ENCODE measurements around the gene FAM153A. TPM values are rescaled to one million over a fixed set of nuclear protein-coding genes. Genes with fewer than 3 reads are reported as not detected.
A peak's percentile ranks its signal among the peaks of the same experiment; 100 is the strongest.
"Not testable (repeated sequence)": the region's sequence is repeated elsewhere in the genome, so short reads cannot be mapped to it uniquely, and the experiment has no call there.

FAM153A gene
- total RNA-seq, 1 donor from 2014 or later, result not detected

DNA sequence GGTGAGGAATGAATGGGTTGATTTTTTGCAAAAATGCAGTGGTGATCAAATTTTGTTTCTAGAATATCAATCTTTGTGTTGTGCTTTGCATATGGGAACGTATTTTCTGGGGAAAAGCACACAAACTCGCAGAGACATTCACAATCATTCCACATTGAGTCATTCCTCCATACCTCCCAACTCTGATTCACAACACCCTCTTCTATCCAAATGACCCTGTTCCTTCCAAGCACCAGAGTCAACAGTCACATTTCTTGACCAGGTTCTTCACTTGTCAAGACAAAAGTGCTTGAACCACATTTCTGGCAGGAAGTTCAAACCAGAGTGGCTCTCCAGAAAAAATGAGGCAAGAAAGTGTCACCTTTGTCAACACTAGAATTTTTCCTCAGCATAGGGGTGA is 35.3 kb downstream of the FAM153A start:
- not testable (repeated sequence) for DNase-seq (ENCODE audit: low read depth in 2 of 2)

DNA sequence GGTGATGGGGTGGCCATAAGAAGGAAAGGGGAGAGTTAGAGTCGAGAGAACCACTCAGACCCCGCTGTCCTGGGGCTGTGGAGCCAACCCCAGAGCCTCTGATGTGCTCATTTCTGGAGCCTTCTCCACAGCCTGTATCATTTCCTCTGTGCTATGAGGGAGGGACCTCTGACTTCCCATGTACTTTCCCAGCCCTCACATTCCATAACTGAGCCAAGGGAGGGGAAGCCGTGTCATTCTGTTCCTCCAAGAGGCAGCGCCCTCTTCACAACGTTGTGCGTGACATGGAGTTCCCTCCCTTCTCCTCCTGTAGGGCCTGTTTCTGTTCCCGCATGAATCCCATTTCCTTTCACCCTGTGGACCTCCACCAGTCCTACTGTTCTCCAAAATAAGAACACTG is 57.8 kb downstream of the FAM153A start:
- not testable (repeated sequence) for DNase-seq (ENCODE audit: low read depth in 2 of 2)

DNA sequence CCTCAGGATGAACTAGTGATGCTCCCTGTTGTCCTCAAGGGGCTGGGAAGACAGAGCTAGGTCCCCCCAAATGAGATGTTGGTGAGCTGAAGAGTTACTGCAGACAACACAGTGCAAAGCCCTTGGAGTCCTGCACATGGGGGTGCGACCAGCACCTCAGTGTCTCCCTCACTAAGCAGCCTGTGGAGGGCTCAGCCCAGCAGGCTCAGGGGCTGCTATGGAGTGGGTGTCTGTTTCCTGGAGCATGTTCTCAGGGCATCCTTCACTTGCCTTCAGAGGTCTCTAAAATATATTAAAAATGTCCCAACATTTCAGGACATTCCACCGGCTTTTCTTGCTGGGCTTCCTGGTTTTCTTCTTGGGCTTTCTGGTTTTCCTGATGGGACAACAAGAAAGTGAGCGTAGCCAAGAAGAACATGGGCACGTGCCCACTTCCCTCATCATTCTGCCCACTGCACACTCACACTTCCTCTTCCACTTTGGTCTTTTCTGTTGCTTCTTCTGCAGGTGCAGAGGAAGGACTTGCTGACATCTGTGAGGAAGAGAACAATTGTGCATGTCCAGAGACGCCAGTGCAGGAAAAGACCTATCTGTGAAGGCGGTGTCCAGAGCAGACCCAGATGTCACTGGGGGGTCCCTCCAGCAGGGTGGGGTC is 58.7 kb downstream of the FAM153A start:
- DNase-seq (ENCODE audit: low read depth in 2 of 2), result not testable (repeated sequence)

DNA sequence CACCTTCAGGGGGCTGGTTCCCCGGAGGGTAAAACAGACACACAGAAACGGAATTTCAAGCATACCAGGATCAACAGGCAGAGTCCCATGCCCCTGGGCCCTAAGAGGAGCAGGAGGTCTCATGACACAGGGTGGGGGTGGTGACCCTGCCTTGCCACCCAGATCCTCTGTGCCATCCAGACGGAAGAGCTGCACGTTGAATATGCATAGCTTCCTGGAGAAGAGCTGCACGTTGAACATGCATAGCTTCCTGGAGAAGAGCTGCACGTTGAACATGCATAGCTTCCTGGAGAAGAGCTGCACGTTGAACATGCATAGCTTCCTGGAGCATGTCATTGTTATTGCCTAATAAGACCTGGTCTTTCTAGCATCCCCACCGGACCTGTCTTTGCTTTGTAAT is 59.9 kb downstream of the FAM153A start:
- DNase-seq (ENCODE audit: low read depth in 2 of 2), result not testable (repeated sequence)

DNA sequence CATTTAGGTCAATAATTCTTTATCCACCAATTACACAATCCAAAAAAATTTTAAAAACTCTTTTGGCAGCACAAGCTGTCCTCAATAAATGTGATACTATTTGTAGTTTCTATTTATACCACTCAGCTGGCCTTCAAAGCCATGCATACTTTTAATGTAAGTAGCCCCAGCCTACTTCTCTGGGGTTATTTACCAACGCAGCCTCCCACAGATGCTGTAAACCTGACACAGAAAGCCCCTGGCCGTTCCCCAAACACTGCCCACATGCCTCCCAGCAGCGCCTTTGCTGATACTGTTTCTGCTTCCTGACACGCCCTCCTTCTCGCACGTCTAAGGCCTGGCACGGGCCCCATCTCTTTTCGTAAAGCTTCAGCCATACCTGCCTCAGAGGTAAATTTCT is 62.7 kb downstream of the FAM153A start:
- not testable (repeated sequence) for DNase-seq (ENCODE audit: low read depth in 2 of 2)

DNA sequence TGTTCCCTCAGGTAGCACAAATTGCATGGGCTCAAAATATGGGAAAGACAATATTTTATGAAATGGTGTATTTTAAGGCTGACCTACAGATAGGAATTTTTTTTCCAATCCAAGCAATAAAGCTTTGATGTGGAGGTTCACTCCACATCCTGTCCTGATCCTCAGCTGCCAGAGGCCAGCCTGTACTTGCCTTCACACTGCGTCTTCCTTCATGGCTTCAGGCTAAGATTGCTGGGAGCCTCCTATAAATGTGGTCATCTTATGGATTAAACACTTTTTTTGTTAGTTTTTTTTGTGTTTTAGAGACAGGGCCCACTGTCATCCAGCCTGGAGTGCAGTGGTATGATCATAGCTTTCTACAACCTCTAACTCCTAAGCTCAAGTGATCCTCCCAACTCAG is 67.3 kb downstream of the FAM153A start:
- DNase-seq (ENCODE audit: low read depth in 2 of 2), result not testable (repeated sequence)

DNA sequence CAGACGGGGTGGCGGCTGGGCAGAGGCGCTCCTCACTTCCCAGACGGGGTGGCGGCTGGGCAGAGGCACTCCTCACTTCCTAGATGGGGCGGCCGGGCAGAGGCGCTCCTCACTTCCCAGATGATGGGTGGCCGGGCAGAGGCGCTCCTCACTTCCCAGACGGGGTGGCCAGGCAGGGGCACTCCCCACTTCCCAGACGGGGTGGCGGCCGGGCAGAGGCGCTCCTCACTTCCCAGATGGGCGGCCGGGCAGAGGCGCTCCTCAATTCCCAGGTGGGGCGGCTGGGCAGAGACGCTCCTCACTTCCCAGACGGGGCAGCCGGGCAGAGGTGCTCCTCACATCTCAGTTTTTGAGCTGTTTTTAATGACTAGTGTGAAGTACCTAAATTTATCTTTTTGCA is 86.6 kb downstream of the FAM153A start:
- DNase-seq (ENCODE audit: low read depth in 2 of 2), result not testable (repeated sequence)

DNA sequence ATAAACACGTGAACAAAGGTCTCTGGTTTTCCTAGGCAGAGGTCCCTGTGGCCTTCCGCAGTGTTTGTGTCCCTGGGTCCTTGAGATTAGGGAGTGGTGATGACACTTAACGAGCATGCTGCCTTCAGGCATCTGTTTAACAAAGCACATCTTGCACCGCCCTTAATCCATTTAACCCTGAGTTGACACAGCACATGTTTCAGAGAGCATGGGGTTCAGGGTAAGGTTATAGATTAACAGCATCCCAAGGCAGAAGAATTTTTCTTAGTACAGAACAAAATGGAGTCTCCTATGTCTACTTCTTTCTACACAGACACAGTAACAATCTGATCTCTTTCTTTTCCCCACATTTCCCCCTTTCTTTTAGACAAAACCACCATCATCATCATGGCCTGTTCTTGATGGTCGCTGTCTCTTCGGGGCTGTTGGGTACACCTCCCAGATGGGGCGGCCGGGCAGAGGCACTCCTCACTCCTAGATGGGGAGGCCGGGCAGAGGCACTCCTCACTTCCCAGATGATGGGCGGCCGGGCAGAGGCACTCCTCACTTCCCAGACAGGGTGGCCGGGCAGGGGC is 87.3 kb downstream of the FAM153A start:
- DNase-seq (ENCODE audit: low read depth in 2 of 2), result not testable (repeated sequence)

DNA sequence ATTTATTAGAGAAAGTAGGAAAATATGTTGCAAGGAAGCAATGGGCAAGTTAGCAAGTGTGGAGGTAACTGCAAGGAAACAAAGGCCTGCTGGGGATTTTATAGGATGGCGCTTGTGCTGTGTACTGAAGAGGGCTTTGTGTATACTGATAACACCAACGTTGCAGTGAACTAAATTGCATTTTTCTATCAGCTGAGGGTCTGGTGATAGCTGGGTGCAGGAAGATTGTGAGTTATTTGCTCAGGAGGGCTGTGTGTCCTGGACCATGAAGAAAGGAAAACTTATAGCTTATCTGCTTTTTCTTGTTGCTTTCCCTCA is 88.2 kb downstream of the FAM153A start:
- not testable (repeated sequence) for DNase-seq (ENCODE audit: low read depth in 2 of 2)

DNA sequence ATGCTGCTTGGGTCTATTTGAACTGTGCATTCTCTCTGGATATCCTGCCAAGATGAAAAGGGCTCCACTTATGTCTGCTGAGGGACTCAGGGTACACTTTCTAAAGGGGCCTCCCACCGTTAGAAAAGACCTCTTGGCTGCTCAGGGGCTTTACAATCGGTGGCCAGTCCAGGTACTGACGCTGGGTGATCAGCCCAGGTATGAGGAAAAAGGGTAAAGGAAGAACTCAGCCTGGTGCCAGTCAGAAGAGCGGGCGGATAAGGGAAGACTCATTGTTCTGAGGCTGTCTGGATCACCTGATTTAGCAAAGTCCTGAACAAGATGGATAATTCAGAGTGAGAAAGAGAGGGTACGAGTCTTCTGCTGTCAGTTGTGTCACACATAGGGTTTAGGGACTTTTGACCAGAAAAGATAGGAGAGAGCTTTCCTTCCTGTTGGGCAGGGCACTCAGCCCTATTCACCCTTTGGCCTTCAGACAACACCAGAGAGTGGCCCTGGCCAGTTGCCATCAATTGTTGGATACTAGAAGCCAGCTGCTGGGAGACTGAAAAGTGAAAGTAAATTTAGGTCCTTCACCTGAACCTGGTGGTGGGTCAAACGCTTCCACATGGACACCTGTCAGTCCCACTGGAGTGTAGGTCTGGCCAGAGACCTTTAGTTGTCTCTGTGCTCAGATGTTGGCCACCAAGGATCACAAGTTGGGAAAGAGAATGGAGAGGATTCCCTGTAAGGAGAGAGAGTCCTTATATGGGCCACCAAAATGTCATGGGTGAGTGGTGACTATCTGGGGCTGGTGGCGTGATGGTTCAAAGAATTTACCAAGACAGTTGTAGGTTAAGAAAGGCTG is 88.8 kb downstream of the FAM153A start:
- DNase-seq (ENCODE audit: low read depth in 2 of 2), result peak in 1 of 2 donors; percentile 65

DNA sequence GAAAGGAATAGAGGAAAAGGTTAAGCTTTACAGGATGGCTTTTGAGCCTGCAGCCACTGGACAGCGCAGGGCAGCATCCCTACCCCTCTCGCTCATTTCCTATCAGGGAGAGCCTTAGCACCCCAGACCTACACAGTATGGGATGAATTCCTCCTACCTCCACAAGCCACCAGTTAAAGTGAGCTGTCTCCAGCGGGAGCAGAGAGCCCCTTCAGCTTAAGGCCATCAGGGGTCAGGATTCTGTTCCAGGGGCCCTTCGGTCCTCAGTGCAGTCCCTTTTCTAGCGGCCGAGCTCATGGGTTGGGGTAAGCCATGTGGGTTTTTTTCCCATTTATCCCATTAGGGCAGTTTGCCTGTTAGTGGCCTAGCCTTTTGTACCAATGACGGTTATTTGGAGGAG is 89.7 kb downstream of the FAM153A start:
- DNase-seq (ENCODE audit: low read depth in 2 of 2), result not testable (repeated sequence)

DNA sequence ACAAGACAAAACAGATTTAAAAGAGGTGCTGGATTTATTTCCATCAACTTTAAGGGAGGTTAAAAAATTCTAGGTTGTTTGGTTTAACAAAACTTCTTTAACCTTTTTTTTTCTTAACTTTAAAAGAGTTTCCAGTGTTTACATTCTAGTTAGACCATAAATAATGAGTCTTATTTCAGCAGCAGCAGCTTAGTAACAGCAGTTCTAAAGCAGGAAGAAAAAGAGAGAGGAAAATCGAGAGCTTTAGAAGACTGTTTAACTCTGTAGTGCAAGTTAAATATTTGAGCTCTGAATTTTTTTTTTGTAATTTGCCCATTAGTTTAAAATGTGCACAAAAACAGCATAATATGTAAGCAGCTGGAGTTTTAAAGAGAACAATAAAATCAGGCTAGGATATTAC is 90.2 kb downstream of the FAM153A start:
- DNase-seq (ENCODE audit: low read depth in 2 of 2), result not testable (repeated sequence)

DNA sequence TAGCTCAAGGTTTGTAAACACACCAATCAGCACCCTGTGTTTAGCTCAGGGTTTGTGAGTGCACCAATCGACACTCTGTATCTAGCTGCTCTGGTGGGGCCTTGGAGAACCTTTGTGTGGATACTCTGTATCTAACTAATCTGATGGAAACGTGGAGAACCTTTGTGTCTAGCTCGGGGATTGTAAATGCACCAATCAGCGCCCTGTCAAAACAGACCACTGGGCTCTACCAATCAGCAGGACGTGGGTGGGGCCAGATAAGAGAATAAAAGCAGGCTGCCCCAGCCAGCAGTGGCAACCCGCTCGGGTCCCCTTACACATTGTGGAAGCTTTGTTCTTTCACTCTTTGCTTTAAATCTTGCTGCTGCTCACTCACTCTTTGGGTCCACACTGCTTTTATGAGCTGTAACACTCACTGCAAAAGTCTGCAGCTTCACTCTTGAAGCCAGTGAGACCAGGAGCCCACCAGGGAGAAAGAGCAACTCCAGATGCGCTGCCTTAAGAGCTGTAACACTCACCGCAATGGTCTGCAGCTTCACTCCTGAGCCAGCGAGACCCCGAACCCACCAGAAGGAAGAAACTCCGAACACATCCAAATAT is 93.6 kb downstream of the FAM153A start:
- DNase-seq (ENCODE audit: low read depth in 2 of 2), result not testable (repeated sequence)

DNA sequence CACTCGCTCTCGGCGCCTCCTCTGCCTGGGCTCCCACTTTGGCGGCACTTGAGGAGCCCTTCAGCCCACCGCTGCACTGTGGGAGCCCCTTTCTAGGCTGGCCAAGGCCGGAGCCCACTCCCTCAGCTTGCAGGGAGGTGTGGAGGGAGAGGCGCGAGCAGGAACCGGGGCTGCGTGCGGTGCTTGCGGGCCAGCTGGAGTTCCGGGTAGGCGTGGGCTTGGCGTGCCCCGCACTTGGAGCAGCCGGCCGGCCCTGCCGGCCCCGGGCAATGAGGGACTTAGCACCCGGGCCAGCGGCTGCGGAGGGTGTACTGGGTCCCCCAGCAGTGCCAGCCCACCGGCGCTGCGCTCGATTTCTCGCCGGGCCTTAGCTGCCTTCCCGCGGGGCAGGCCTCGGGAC is 94.6 kb downstream of the FAM153A start:
- not testable (repeated sequence) for DNase-seq (ENCODE audit: low read depth in 2 of 2)

DNA sequence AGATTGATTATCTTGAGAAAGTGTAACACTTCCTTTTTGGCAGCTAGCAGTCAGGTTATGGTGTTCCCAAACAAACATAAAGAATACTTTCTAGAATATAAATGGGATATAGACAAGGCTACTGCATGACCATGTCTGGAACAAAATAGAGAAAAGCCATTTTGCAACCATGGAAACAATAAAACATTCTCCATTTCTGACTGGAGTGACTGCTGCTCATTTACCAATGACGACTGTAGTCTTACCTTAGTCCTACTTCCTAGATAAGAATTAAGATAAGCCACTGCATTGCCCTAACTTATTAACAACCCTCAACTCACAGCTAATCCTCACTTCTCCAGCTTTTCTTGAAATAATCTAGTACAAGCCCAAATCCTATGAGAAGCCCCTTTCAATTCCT is 100.8 kb downstream of the FAM153A start:
- DNase-seq (ENCODE audit: low read depth in 2 of 2), result not testable (repeated sequence)

Other genes starting within 250 kb of the FAM153A start
- 7.8 and 16.3 TPM in 2 replicates for gene FAM193B, start 228.3 kb downstream of the FAM153A start, total RNA-seq
- gene TMED9, start 190.7 kb downstream of the FAM153A start, total RNA-seq, result 122 and 133 TPM in 2 replicates
- 19.8 and 24.2 TPM in 2 replicates for gene B4GALT7, start 182.8 kb downstream of the FAM153A start, total RNA-seq
- not detected in 2 replicates for gene PROP1, start 213.3 kb upstream of the FAM153A start, total RNA-seq

All from lung microvascular endothelial cell (primary cell).